ENCODE data around the gene UPK2. TPM values are rescaled to one million over a fixed set of nuclear protein-coding genes. Genes with fewer than 3 reads are reported as not detected.

The UPK2 gene
- total RNA-seq, 1 experiment from 2014 or later, result 3.5 TPM

GRCh38 chr11:118927554-118928100 is 28.5 kb upstream of the UPK2 start:
- no peak for DNase-seq
- Mint-ChIP-seq H3K36me3 (ENCODE audit: insufficient read depth, unreplicated experiment) (peaks cover 75% of the 10 kb centered on the region), H3K9me3 (ENCODE audit: low read depth, unreplicated experiment) (no peaks in the 10 kb centered on the region), H3K27ac (ENCODE audit: unreplicated experiment) (peak overlapping the region; percentile 90), H3K4me3 (ENCODE audit: low read depth, unreplicated experiment) (peak overlapping the region; percentile 83), H3K27me3 (ENCODE audit: unreplicated experiment) (no peaks in the 10 kb centered on the region), H3K4me1 (ENCODE audit: low read depth, unreplicated experiment) (peaks cover 40% of the 10 kb centered on the region)
- TF ChIP-seq, protein P1, sequence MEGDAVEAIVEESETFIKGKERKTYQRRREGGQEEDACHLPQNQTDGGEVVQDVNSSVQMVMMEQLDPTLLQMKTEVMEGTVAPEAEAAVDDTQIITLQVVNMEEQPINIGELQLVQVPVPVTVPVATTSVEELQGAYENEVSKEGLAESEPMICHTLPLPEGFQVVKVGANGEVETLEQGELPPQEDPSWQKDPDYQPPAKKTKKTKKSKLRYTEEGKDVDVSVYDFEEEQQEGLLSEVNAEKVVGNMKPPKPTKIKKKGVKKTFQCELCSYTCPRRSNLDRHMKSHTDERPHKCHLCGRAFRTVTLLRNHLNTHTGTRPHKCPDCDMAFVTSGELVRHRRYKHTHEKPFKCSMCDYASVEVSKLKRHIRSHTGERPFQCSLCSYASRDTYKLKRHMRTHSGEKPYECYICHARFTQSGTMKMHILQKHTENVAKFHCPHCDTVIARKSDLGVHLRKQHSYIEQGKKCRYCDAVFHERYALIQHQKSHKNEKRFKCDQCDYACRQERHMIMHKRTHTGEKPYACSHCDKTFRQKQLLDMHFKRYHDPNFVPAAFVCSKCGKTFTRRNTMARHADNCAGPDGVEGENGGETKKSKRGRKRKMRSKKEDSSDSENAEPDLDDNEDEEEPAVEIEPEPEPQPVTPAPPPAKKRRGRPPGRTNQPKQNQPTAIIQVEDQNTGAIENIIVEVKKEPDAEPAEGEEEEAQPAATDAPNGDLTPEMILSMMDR (IDR thresholded peaks at IDR 0.05; ENCODE audit: unreplicated experiment), result no peak
- intact Hi-C loops (cut with micrococcal nuclease; ENCODE audit: unreplicated experiment), result loop anchor here (1.0 to 2.0 kb wide), 2 partner anchors 20 to 29 kb away; partner anchors contain the start of gene UPK2
- BruUV-seq (replicated peaks), result no TSS peak
- CTCF ChIA-PET, result interaction anchor here (1.0 to 1.4 kb wide), 4 partner anchors 16 to 39 kb away, joined by 3 to 7 read pairs (median 6); no protein-coding TSS in a partner anchor

- no TSS peak for BruUV-seq (replicated peaks)
- peaks cover 68% of the 10 kb centered on the region for H3K36me3 Mint-ChIP-seq (ENCODE audit: insufficient read depth, unreplicated experiment)
- H3K4me1 Mint-ChIP-seq (ENCODE audit: low read depth, unreplicated experiment), result peaks cover 46% of the 10 kb centered on the region
- H3K4me3 Mint-ChIP-seq (ENCODE audit: low read depth, unreplicated experiment), result peak overlapping the region; percentile 83
- no peaks in the 10 kb centered on the region for H3K9me3 Mint-ChIP-seq (ENCODE audit: low read depth, unreplicated experiment)
- H3K27me3 Mint-ChIP-seq (ENCODE audit: unreplicated experiment), result no peaks in the 10 kb centered on the region
- H3K27ac Mint-ChIP-seq (ENCODE audit: unreplicated experiment), result peak overlapping the region; percentile 90
- intact Hi-C loops (cut with micrococcal nuclease; ENCODE audit: unreplicated experiment), result loop anchor here (1.0 to 2.0 kb wide), 2 partner anchors 21 to 29 kb away; partner anchors contain the start of gene UPK2
- DNase-seq, result peak; percentile 87
- TF ChIP-seq, protein P1 (IDR thresholded peaks at IDR 0.05; ENCODE audit: unreplicated experiment), result peak; percentile 73
- CTCF ChIA-PET, result interaction anchor here (0.6 to 1.4 kb wide), 5 partner anchors 16 to 46 kb away, joined by 3 to 8 read pairs (median 7); no protein-coding TSS in a partner anchor
Measured at GRCh38 chr11:118928101-118928869, 27.8 kb upstream of the UPK2 start.

DNA sequence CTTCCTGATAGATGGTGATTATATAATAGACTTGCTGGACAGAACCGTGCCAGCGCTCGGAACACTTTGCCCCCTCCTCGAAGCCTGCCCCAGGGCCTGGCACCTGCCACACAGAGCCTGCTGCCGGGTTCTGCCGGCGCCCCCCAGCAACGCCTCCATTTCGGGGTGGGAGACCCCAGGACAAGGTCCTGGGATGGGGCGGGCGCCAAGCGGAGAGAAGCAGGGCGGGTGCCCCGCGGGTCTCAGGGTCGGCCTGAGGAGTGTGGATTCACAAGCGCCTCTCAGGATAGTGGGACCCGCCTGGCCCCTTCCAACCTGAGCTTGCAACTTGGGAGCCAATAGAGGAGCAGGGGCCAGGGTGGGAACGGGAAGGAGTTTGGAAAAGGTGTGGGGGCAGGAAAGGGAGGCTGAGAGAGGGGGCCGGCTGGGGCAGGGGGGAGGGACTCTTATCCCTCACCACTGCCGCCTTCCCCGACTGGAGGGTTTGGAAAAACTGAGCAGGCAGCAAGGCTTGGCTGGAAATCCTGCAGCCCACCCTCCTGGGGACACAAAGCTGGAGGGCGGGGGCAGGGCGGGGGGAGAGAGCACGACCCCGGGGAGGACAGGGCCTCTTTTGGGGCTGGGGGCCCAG is 27.1 kb upstream of the UPK2 start:
- no TSS peak for BruUV-seq (replicated peaks)

More for the DNA sequence above, 27.1 kb upstream of the UPK2 start:
- no peaks in the 10 kb centered on the region for H3K9me3 Mint-ChIP-seq (ENCODE audit: low read depth, unreplicated experiment)
- H3K4me3 Mint-ChIP-seq (ENCODE audit: low read depth, unreplicated experiment), result peak overlapping the region; percentile 83
- H3K4me1 Mint-ChIP-seq (ENCODE audit: low read depth, unreplicated experiment), result peaks cover 46% of the 10 kb centered on the region
- peak; percentile 37 for DNase-seq
- H3K27me3 Mint-ChIP-seq (ENCODE audit: unreplicated experiment), result no peaks in the 10 kb centered on the region
- H3K36me3 Mint-ChIP-seq (ENCODE audit: insufficient read depth, unreplicated experiment), result peaks cover 61% of the 10 kb centered on the region
- intact Hi-C loops (cut with micrococcal nuclease; ENCODE audit: unreplicated experiment), result loop anchor here (1.0 to 2.0 kb wide), 2 partner anchors 22 to 28 kb away; partner anchors contain the start of gene UPK2
- TF ChIP-seq, protein P1 (IDR thresholded peaks at IDR 0.05; ENCODE audit: unreplicated experiment), result no peak
- CTCF ChIA-PET, result interaction anchor here (0.6 to 2.0 kb wide), 5 partner anchors 17 to 294 kb away, joined by 3 to 9 read pairs (median 7); no protein-coding TSS in a partner anchor
- H3K27ac Mint-ChIP-seq (ENCODE audit: unreplicated experiment), result peak overlapping the region; percentile 90
